ENCODE measurements around the gene JAK3.

The JAK3 gene

DNA sequence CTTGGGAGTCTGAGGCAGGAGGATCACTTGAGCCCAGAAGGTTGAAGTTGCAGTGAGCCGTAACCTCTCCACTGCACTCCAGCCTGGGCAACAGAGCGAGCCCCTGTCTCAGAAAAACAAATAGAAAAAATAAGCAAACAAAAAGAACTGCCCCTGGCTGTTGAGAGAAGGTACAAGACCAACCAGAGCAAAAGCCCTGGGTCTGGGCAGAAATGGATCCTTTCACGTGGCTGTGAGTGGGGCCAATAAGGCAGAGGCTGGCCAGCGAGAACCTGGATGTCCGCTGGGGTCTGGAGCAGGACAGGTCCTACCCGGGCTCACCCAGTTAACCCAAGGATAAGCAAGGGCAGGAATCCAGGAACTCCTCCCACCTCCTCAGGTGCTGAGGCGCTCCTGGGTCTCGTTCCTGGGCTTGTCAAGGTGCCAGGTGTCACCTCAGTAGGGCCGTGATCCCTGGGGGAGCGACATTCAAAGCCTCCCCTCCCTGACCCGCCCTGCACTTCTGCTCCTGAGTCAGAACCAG, 19.2 kb upstream of the JAK3 start:
- TF ChIP-seq FOXP2 (optimal IDR thresholded peaks at IDR 0.05; ENCODE audit: borderline replicate concordance, extremely low read depth, extremely low read length, insufficient read depth), result no peak
- no peak for TF ChIP-seq POLR2AphosphoS5 (IDR thresholded peaks at IDR 0.05; ENCODE audit: low read depth, low read length)
- TF ChIP-seq SIN3A (IDR thresholded peaks at IDR 0.05; ENCODE audit: borderline replicate concordance, insufficient read depth, low read length), result no peak
- no peak for TF ChIP-seq TAF1 (IDR thresholded peaks at IDR 0.05; ENCODE audit: borderline replicate concordance, insufficient read depth, low read length)
- TF ChIP-seq REST (IDR thresholded peaks at IDR 0.05; ENCODE audit: insufficient read depth in 1 of 2, low read depth in 2 of 2, low read length in 2 of 2), result no peak

DNA sequence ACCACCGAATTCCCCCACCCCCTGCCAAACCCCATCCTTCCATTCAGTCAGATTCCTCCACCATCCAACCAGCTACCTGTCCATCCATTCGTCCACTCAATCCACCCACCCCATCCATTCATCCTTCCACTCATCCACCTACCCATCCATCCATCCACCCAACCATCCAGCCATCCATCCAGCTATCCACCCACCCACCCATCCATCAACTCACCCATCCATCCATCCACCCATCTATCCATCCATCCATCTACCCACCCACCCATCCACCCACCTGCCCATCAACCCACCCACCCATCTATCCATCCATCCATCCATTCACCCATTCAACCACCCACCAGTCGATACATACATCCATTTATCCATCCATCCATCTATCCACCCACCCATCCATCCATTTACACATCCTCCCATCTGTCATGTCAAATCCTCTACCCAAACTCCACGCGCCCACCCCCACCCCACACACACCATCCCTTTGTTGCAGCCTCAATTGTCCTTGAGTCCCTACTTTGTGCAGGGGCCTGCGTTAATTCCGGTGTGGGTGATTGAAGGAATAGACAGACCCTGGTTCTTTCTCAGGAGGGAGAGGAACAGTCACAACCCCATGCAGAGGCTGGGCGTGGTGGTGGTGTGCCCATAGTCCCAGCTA, 18.7 kb upstream of the JAK3 start:
- TF ChIP-seq TAF1 (IDR thresholded peaks at IDR 0.05; ENCODE audit: borderline replicate concordance, insufficient read depth, low read length) (no peak), POLR2AphosphoS5 (IDR thresholded peaks at IDR 0.05; ENCODE audit: low read depth, low read length) (no peak), FOXP2 (optimal IDR thresholded peaks at IDR 0.05; ENCODE audit: borderline replicate concordance, extremely low read depth, extremely low read length, insufficient read depth) (no peak), SIN3A (IDR thresholded peaks at IDR 0.05; ENCODE audit: borderline replicate concordance, insufficient read depth, low read length) (no peak)

GRCh38 chr19:17865364-17866311, 17.9 kb upstream of the JAK3 start:
- TF ChIP-seq SIN3A (IDR thresholded peaks at IDR 0.05; ENCODE audit: borderline replicate concordance, insufficient read depth, low read length) (0 out of 2 replicates have a peak, but pooled peaks have one; percentile 15), POLR2AphosphoS5 (IDR thresholded peaks at IDR 0.05; ENCODE audit: low read depth, low read length) (peak; percentile 89), FOXP2 (optimal IDR thresholded peaks at IDR 0.05; ENCODE audit: borderline replicate concordance, extremely low read depth, extremely low read length, insufficient read depth) (no peak)

GRCh38 chr19:17863520-17864182, 15.9 kb upstream of the JAK3 start:
- TF ChIP-seq TAF1 (IDR thresholded peaks at IDR 0.05; ENCODE audit: borderline replicate concordance, insufficient read depth, low read length), result no peak
- TF ChIP-seq POLR2AphosphoS5 (IDR thresholded peaks at IDR 0.05; ENCODE audit: low read depth, low read length), result no peak; the same call in 1 of the 2 replicates
- no peak for TF ChIP-seq REST (IDR thresholded peaks at IDR 0.05; ENCODE audit: insufficient read depth in 1 of 2, low read depth in 2 of 2, low read length in 2 of 2)
- no peak for TF ChIP-seq SIN3A (IDR thresholded peaks at IDR 0.05; ENCODE audit: borderline replicate concordance, insufficient read depth, low read length)
- no peak for TF ChIP-seq FOXP2 (optimal IDR thresholded peaks at IDR 0.05; ENCODE audit: borderline replicate concordance, extremely low read depth, extremely low read length, insufficient read depth)

DNA sequence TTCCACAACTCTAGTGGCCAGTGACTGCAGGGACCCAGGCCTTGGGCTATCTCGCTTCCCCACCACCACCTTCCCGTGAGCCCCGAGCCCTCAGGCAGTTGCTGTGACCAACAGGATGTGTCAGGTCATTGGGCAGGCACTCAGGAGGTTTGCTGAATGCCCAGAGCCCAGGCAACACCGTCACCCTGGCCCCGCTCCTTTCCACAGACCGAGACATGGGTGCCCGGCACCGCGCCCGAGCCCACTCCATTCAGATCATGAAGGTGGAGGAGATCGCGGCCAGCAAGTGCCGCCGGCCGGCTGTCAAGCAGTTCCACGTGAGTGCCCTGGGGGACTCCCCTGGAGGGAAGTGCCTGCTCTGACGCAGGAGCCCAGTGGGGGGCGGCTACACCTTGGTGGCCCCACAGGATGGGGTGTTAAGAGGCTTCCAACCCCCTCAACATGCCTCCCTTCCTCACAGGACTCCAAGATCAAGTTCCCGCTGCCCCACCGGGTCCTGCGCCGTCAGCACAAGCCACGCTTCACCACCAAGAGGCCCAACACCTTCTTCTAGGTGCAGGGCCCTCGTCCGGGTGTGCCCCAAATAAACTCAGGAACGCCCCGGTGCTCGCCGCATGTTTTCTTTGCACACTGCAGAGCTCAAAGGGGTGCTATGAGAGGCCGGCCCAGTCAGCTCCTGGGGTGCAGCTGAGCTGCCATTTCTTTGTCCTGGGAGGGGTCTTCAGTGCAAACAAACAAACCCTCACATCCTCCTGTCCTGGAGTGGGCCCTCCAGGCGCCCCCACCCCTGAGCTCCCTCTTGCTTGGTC, 15.1 kb upstream of the JAK3 start:
- TF ChIP-seq FOXP2 (optimal IDR thresholded peaks at IDR 0.05; ENCODE audit: borderline replicate concordance, extremely low read depth, extremely low read length, insufficient read depth) (no peak), POLR2AphosphoS5 (IDR thresholded peaks at IDR 0.05; ENCODE audit: low read depth, low read length) (no peak), TAF1 (IDR thresholded peaks at IDR 0.05; ENCODE audit: borderline replicate concordance, insufficient read depth, low read length) (no peak), SIN3A (IDR thresholded peaks at IDR 0.05; ENCODE audit: borderline replicate concordance, insufficient read depth, low read length) (no peak), REST (IDR thresholded peaks at IDR 0.05; ENCODE audit: insufficient read depth in 1 of 2, low read depth in 2 of 2, low read length in 2 of 2) (no peak)

All from PFSK-1 (cell line).